PFSK-1 (cell line): ENCODE data around the gene AIDA.

Source experiments
- POLR2AphosphoS5 ChIP-seq: IDR thresholded peaks from 2 replicates; pipeline ENCODE4 v1.6.1; 2012; ENCODE audit warnings: low read depth, mild to moderate bottlenecking, control low read depth, low read length, moderate library complexity
- REST ChIP-seq, 2 experiments: IDR thresholded peaks; 2 replicates each; pipeline versions ENCODE4 v1.6.1 to v1.8.0; 2011 to 2012; ENCODE audit warnings: low read depth in 2 of 2, low read length in 2 of 2, control low read depth in 1 of 2, inconsistent platforms in 1 of 2, mild to moderate bottlenecking in 1 of 2, moderate library complexity in 1 of 2; ENCODE audit not compliant: insufficient read depth in 1 of 2
- TAF1 ChIP-seq: IDR thresholded peaks from 2 replicates; pipeline ENCODE4 v1.6.1; 2012; ENCODE audit warnings: low read length, control low read depth, borderline replicate concordance; ENCODE audit not compliant: insufficient read depth

GRCh38 chr1:222736470-222736869 lies 24.2 kb upstream of the AIDA start:
- TF ChIP-seq TAF1 (no peak), REST (IDR thresholded peaks at IDR 0.05; ENCODE audit: insufficient read depth in 1 of 2, low read depth in 2 of 2, low read length in 2 of 2) (no peak), POLR2AphosphoS5 (no peak)
